Parathyroid adenoma (tissue), 2 donors: Measurements from ENCODE around the gene POGK.

Experiments
- H2AFZ ChIP-seq: fragments of 300-600 bp; sonication (generic); one replicate; pipeline ENCODE4 v1.7.0; 2017; ENCODE audit warnings: antibody characterized with exemption, mild to moderate bottlenecking
- H3K27ac ChIP-seq: fragments of 300-600 bp; sonication (generic); one replicate; pipeline ENCODE4 v1.7.0; 2017
- H3K27me3 ChIP-seq: fragments of 300-600 bp; sonication (generic); one replicate; pipeline ENCODE4 v1.7.0; 2017; ENCODE audit warnings: low read length; ENCODE audit not compliant: control insufficient read depth, insufficient read depth
- H3K36me3 ChIP-seq: fragments of 300-600 bp; sonication (generic); one replicate; pipeline ENCODE4 v1.7.0; 2017; ENCODE audit warnings: low read length; ENCODE audit not compliant: control insufficient read depth, insufficient read depth
- H3K4me1 ChIP-seq: fragments of 300-600 bp; sonication (generic); one replicate; pipeline ENCODE4 v1.7.0; 2017; ENCODE audit warnings: control low read depth
- H3K4me2 ChIP-seq: fragments of 300-600 bp; sonication (generic); one replicate; pipeline ENCODE4 v1.7.0; 2017; ENCODE audit warnings: low read length
- H3K4me3 ChIP-seq: fragments of 300-600 bp; sonication (generic); one replicate; pipeline ENCODE4 v1.7.0; 2017; ENCODE audit warnings: low read depth, low read length
- H3K79me2 ChIP-seq: fragments of 300-600 bp; sonication (generic); one replicate; pipeline ENCODE4 v1.7.0; 2017; ENCODE audit warnings: control low read depth
- H3K9ac ChIP-seq: fragments of 300-600 bp; sonication (generic); one replicate; pipeline ENCODE4 v1.7.0; 2017; ENCODE audit warnings: mild to moderate bottlenecking
- H3K9me3 ChIP-seq: fragments of 300-600 bp; sonication (generic); one replicate; pipeline ENCODE4 v1.7.0; 2017; ENCODE audit warnings: low read length; ENCODE audit not compliant: control insufficient read depth
- TF ChIP-seq, protein P1 (sequence below): fragments of 300-600 bp; sonication (generic); IDR thresholded peaks from one replicate; pipeline ENCODE4 v1.7.0; 2017; ENCODE audit warnings: antibody characterized with exemption, mild to moderate bottlenecking
- donor health status: primary hyperparathyroidism.

The POGK gene

DNA sequence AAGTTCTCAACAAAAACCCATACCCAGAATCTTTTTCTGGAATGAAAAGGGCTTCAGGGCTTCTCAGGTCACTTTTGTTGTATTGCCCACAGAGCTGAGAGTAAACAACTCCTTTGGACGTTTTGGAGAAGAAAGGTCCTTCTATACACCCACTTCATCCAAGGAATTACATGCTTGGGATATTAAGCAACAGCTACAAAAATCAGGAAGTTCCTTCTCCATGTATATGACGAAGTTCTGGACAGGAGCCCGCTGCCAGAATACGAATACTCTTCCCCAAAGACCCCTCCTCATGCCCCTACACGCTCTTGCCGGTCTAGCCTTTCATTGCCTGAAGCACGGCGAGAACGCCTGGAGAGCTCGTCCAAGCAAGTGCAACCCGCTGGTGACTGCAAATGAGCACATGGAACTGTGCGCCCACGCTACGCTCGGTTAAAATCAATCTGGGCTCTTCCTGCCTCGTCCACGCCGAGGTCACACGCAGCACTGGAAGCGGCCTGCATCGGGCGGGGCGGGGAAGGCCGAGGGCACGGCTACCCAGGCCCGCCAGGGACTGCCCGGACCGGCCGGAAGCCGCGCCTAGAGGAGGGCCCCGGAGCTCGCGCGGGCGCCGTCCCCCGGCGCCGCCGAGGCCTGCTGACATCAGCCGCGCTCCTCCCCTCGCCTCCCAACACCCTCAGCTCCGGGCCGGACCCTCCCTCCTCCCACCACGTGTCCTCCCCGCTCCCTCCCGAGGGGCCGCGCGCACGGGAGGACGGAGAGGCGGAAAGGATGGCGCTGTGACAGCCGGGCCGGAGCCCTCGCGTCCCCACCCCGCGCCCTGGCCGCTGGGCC lies at the start of gene POGK:
POGK (plus strand) TSS at position 710 of the 834 bp plus-strand sequence. CDS start 1,482 bp downstream, outside the sequence.
- Histone ChIP-seq H3K9ac (peak within 1 kb of the TSS; percentile 35), H3K27me3 (no peaks in the 10 kb centered on the region), H3K9me3 (no peaks in the 10 kb centered on the region), H2AFZ (peak within 1 kb of the TSS; percentile 81), H3K27ac (peak within 1 kb of the TSS; percentile 85), H3K79me2 (peaks cover 7% of the 10 kb centered on the region), H3K4me2 (peak within 1 kb of the TSS; percentile 86), H3K36me3 (no peaks in the 10 kb centered on the region), H3K4me3 (peak within 1 kb of the TSS; percentile 73), H3K4me1 (peaks cover 14% of the 10 kb centered on the region)
- TF ChIP-seq, protein P1, sequence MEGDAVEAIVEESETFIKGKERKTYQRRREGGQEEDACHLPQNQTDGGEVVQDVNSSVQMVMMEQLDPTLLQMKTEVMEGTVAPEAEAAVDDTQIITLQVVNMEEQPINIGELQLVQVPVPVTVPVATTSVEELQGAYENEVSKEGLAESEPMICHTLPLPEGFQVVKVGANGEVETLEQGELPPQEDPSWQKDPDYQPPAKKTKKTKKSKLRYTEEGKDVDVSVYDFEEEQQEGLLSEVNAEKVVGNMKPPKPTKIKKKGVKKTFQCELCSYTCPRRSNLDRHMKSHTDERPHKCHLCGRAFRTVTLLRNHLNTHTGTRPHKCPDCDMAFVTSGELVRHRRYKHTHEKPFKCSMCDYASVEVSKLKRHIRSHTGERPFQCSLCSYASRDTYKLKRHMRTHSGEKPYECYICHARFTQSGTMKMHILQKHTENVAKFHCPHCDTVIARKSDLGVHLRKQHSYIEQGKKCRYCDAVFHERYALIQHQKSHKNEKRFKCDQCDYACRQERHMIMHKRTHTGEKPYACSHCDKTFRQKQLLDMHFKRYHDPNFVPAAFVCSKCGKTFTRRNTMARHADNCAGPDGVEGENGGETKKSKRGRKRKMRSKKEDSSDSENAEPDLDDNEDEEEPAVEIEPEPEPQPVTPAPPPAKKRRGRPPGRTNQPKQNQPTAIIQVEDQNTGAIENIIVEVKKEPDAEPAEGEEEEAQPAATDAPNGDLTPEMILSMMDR: no peak

GRCh38 chr1:166796620-166797236 lies 42.5 kb upstream of the POGK start:
- H3K79me2 ChIP-seq: no peaks in the 10 kb centered on the region
- no peak overlapping the region for H3K27ac ChIP-seq
- H2AFZ ChIP-seq: no peak overlapping the region
- no peak overlapping the region for H3K4me3 ChIP-seq
- H3K9ac ChIP-seq: no peak overlapping the region
- TF ChIP-seq, protein P1: no peak
- H3K36me3 ChIP-seq: no peaks in the 10 kb centered on the region
- H3K27me3 ChIP-seq: no peaks in the 10 kb centered on the region
- H3K4me1 ChIP-seq: no peaks in the 10 kb centered on the region
- no peak overlapping the region for H3K4me2 ChIP-seq
- no peaks in the 10 kb centered on the region for H3K9me3 ChIP-seq

DNA sequence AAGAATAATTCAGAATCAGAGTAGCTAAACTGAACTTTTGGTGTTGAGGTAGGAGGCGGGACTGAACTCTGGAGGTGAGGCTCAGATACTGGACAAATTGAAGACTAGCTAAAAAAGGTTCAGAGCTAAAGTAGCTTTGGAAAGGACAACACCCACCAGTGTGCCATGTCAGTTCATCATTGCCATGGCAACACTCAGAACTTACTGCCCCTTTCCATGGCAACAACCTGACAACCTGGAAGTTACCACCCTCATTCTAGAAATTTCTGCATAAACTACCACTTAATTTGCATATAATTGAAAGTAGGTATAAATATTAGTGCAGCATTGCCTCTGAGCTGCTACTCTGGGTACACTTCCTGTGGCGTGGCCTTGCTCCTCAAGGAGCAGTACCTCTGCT lies 30.3 kb upstream of the POGK start:
- Histone ChIP-seq H3K4me2 (no peak overlapping the region), H3K4me1 (no peaks in the 10 kb centered on the region), H3K36me3 (no peaks in the 10 kb centered on the region), H2AFZ (no peak overlapping the region), H3K9ac (no peak overlapping the region), H3K27me3 (no peaks in the 10 kb centered on the region), H3K4me3 (no peak overlapping the region), H3K79me2 (no peaks in the 10 kb centered on the region), H3K27ac (no peak overlapping the region), H3K9me3 (no peaks in the 10 kb centered on the region)
- TF ChIP-seq, protein P1: no peak

- Histone ChIP-seq H3K27me3 (no peaks in the 10 kb centered on the region), H3K27ac (no peak overlapping the region), H3K4me2 (no peak overlapping the region), H2AFZ (no peak overlapping the region), H3K36me3 (no peaks in the 10 kb centered on the region), H3K9me3 (no peaks in the 10 kb centered on the region), H3K4me1 (no peaks in the 10 kb centered on the region), H3K9ac (no peak overlapping the region), H3K79me2 (no peaks in the 10 kb centered on the region), H3K4me3 (no peak overlapping the region)
- TF ChIP-seq, protein P1: no peak
These were observed 27.6 kb upstream of the POGK start for GRCh38 chr1:166811691-166812090.
